H9 (cell line): ENCODE measurements around the gene ROR1. TPM values are rescaled to one million over a fixed set of nuclear protein-coding genes. Genes with fewer than 3 reads are reported as not detected.

Source experiments
- DNase-seq: peaks from one replicate; pipeline ENCODE4 v3.0.0-alpha.2; 2017
- H2AFZ ChIP-seq: one replicate; pipeline ENCODE4 v1.6.1; 2013; ENCODE audit warnings: mild to moderate bottlenecking, low read length, control low read depth, moderate library complexity
- H2AK5ac ChIP-seq: 2 replicates; pipeline ENCODE4 v1.6.1; 2013; ENCODE audit warnings: low read length, control low read depth, mixed read lengths; ENCODE audit not compliant: insufficient read length
- H2BK120ac ChIP-seq: one replicate; pipeline ENCODE4 v1.6.1; 2013; ENCODE audit warnings: low read depth, mild to moderate bottlenecking, low read length, control low read depth, inconsistent platforms; ENCODE audit not compliant: poor library complexity, severe bottlenecking
- H2BK12ac ChIP-seq: 2 replicates; pipeline ENCODE4 v1.6.1; 2013; ENCODE audit warnings: low read length, control low read depth, mixed read lengths, low read depth; ENCODE audit not compliant: insufficient read length
- H2BK15ac ChIP-seq: 2 replicates; pipeline ENCODE4 v1.6.1; 2013; ENCODE audit warnings: low read depth, low read length, control low read depth
- H2BK20ac ChIP-seq: one replicate; pipeline ENCODE4 v1.6.1; 2013; ENCODE audit warnings: low read depth, mild to moderate bottlenecking, low read length, control low read depth, inconsistent platforms; ENCODE audit not compliant: poor library complexity, severe bottlenecking
- H2BK5ac ChIP-seq: 2 replicates; pipeline ENCODE4 v1.6.1; 2013; ENCODE audit warnings: low read length, control low read depth, mixed read lengths; ENCODE audit not compliant: insufficient read length
- H3K14ac ChIP-seq: 2 replicates; pipeline ENCODE4 v1.6.1; 2013; ENCODE audit warnings: low read length, control low read depth; ENCODE audit not compliant: insufficient read depth
- H3K18ac ChIP-seq: 2 replicates; pipeline ENCODE4 v1.6.1; 2013; ENCODE audit warnings: low read depth, mild to moderate bottlenecking, mixed read lengths, low read length, control low read depth; ENCODE audit not compliant: insufficient read length
- H3K23ac ChIP-seq: 2 replicates; pipeline ENCODE4 v1.6.1; 2013; ENCODE audit warnings: low read length, control low read depth, mixed read lengths, low read depth; ENCODE audit not compliant: insufficient read length
- H3K23me2 ChIP-seq: 2 replicates; pipeline ENCODE4 v1.6.1; 2013; ENCODE audit warnings: low read depth, mild to moderate bottlenecking, mixed read lengths, low read length, control low read depth; ENCODE audit not compliant: insufficient read length, poor library complexity, severe bottlenecking
- H3K27ac ChIP-seq: 2 replicates; pipeline ENCODE4 v1.5.1; 2013; ENCODE audit warnings: low read length, control low read depth, mixed read lengths, low read depth; ENCODE audit not compliant: insufficient read length
- H3K27me3 ChIP-seq: 2 replicates; pipeline ENCODE4 v1.6.1; 2013; ENCODE audit warnings: low read length, control low read depth, inconsistent platforms; ENCODE audit not compliant: insufficient read depth
- H3K4ac ChIP-seq: 2 replicates; pipeline ENCODE4 v1.6.1; 2013; ENCODE audit warnings: low read depth, mild to moderate bottlenecking, control low read depth, inconsistent platforms, low read length, moderate library complexity
- H3K4me1 ChIP-seq: 2 replicates; pipeline ENCODE4 v1.6.1; 2013; ENCODE audit warnings: low read length, control low read depth, inconsistent platforms; ENCODE audit not compliant: insufficient read depth
- H3K4me2 ChIP-seq: 2 replicates; pipeline ENCODE4 v1.6.1; 2013; ENCODE audit warnings: low read length, control low read depth, mixed read lengths; ENCODE audit not compliant: insufficient read length, insufficient read depth
- H3K56ac ChIP-seq: 2 replicates; pipeline ENCODE4 v1.6.1; 2013; ENCODE audit warnings: low read depth, mild to moderate bottlenecking, mixed read lengths, low read length, control low read depth; ENCODE audit not compliant: insufficient read length
- H3K79me1 ChIP-seq: 2 replicates; pipeline ENCODE4 v1.6.1; 2013; ENCODE audit warnings: low read depth, mild to moderate bottlenecking, moderate library complexity, low read length, control low read depth, inconsistent platforms; ENCODE audit not compliant: insufficient read depth, poor library complexity, severe bottlenecking
- H3K79me2 ChIP-seq: 2 replicates; pipeline ENCODE4 v1.6.1; 2013; ENCODE audit warnings: low read length, control low read depth, inconsistent platforms; ENCODE audit not compliant: insufficient read depth
- H3K9ac ChIP-seq: 2 replicates; pipeline ENCODE4 v1.6.1; 2013; ENCODE audit warnings: low read length, control low read depth, mixed read lengths; ENCODE audit not compliant: insufficient read length; ENCODE audit errors: extremely low read depth
- H3K9me3 ChIP-seq: one replicate; pipeline ENCODE4 v1.6.1; 2013; ENCODE audit warnings: low read depth, low read length, inconsistent platforms; ENCODE audit not compliant: control insufficient read depth
- H3T11ph ChIP-seq: one replicate; pipeline ENCODE4 v1.6.1; 2013; ENCODE audit warnings: mild to moderate bottlenecking, low read length, control low read depth, inconsistent platforms
- H4K20me1 ChIP-seq: one replicate; pipeline ENCODE4 v1.6.1; 2013; ENCODE audit not compliant: control insufficient read depth, insufficient read length, insufficient read depth
- H4K5ac ChIP-seq: 2 replicates; pipeline ENCODE4 v1.6.1; 2013; ENCODE audit warnings: low read depth, mild to moderate bottlenecking, mixed read lengths, low read length, control low read depth; ENCODE audit not compliant: insufficient read length
- H4K8ac ChIP-seq: replicated peaks from 2 replicates; pipeline ENCODE4 v1.6.1; 2013; ENCODE audit warnings: low read length, control low read depth, mixed read lengths, low read depth; ENCODE audit not compliant: insufficient read length
- H4K91ac ChIP-seq: 2 replicates; pipeline ENCODE4 v1.6.1; 2013; ENCODE audit warnings: low read depth, mild to moderate bottlenecking, moderate library complexity, mixed read lengths, low read length, control low read depth; ENCODE audit not compliant: insufficient read length
- H3K27ac Mint-ChIP-seq, 3 experiments: 2 replicates in 2 of 3; 3 replicates in 1 of 3; pipeline ENCODE4 v1.8.0; 2020 to 2021; ENCODE audit warnings: mixed read lengths in 3 of 3, mild to moderate bottlenecking in 1 of 3, moderate library complexity in 1 of 3
- H3K27me3 Mint-ChIP-seq: 2 replicates; pipeline ENCODE4 v1.8.0; 2021; ENCODE audit warnings: low read depth, mild to moderate bottlenecking, moderate library complexity, mixed read lengths
- H3K36me3 Mint-ChIP-seq, 3 experiments: 2 replicates in 2 of 3; 3 replicates in 1 of 3; pipeline ENCODE4 v1.8.0; 2020 to 2021; ENCODE audit warnings: low read depth in 3 of 3, mixed read lengths in 3 of 3; ENCODE audit not compliant: insufficient read depth in 1 of 3
- H3K4me1 Mint-ChIP-seq, 2 experiments: 2 replicates each; pipeline ENCODE4 v1.8.0; 2020; ENCODE audit warnings: mixed read lengths in 2 of 2
- H3K4me3 Mint-ChIP-seq, 2 experiments: 2 replicates in 1 of 2; 3 replicates in 1 of 2; pipeline ENCODE4 v1.8.0; 2020 to 2021; ENCODE audit warnings: mild to moderate bottlenecking in 2 of 2, mixed read lengths in 2 of 2, moderate library complexity in 1 of 2
- H3K9me3 Mint-ChIP-seq, 2 experiments: 2 replicates in 1 of 2; 3 replicates in 1 of 2; pipeline ENCODE4 v1.8.0; 2020; ENCODE audit warnings: mild to moderate bottlenecking in 2 of 2, mixed read lengths in 2 of 2, moderate library complexity in 1 of 2
- CTCF ChIP-seq: fragments of 200-600 bp; sonication (generic); conservative IDR thresholded peaks from 3 replicates; pipeline ENCODE4 v1.8.0; 2021; ENCODE audit warnings: antibody characterized with exemption, mild to moderate bottlenecking
- WGBS: extraction: QIAGEN DNeasy Blood & Tissue Kit; methylation state at CpG from one replicate; pipeline ENCODE4 v1.1.7; 2013; ENCODE audit warnings: missing lambda C conversion rate, low lambda C conversion rate, mixed read lengths; ENCODE audit not compliant: insufficient read length; ENCODE audit errors: extremely low coverage; 5-methylcytosine and 5-hydroxymethylcytosine counted together
- total RNA-seq: library from RNA; stranded (reverse); gene quantifications from 2 replicates; pipeline ENCODE4 v1.2.1, GENCODE V29; 2021

The ROR1 gene
- total RNA-seq, 1 experiment from 2014 or later: 75.9 TPM

DNA sequence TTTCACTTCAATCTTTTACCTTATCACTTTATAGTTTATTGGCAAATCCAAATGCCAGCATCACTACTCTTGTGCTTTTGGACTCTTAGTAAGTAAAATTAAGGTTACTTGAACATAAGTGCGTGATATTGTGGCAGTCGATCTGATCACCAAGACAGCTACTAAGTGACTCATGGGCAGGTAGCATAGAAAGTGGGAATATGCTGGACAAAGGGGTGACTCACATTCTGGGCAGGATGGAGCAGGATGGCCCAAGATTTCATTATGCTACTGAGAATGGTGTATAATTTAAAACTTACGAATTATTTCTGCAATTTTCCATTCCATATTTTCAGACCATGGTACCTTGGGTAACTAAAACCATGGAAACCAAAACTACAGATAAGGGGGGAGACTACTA, 120.2 kb downstream of the ROR1 start:
- Histone ChIP-seq H3K9ac (no peak overlapping the region), H3K79me2 (peaks cover 26% of the 10 kb centered on the region), H2AFZ (no peak overlapping the region), H2BK15ac (no peak overlapping the region), H2BK5ac (no peak overlapping the region), H2BK20ac (no peak overlapping the region), H3K4me1 (peaks cover 4% of the 10 kb centered on the region; the same call in 1 of the 2 replicates), H3K27ac (no peak overlapping the region), H4K8ac (no peak overlapping the region), H3K18ac (no peak overlapping the region), H3K79me1 (peaks cover 5% of the 10 kb centered on the region), H4K91ac (no peak overlapping the region), H3T11ph (no peak overlapping the region), H3K23ac (no peak overlapping the region), H2BK12ac (no peak overlapping the region), H3K4ac (no peak overlapping the region), H2BK120ac (no peak overlapping the region), H2AK5ac (no peak overlapping the region), H4K20me1 (no peaks in the 10 kb centered on the region), H3K27me3 (no peaks in the 10 kb centered on the region), H3K23me2 (no peaks in the 10 kb centered on the region), H3K9me3 (no peaks in the 10 kb centered on the region), H3K14ac (no peak overlapping the region), H3K4me2 (no peak overlapping the region), H4K5ac (no peak overlapping the region), H3K56ac (no peak overlapping the region)
- H3K36me3 Mint-ChIP-seq: peaks cover 0 to 6% (median 6%) of the 10 kb centered on the region in 3 experiments; a peak in 4 of 7 replicates
- H3K4me1 Mint-ChIP-seq: peaks cover 48% of the 10 kb centered on the region in 2 experiments
- H3K4me3 Mint-ChIP-seq: no peak overlapping the region
- DNase-seq: no peak
- TF ChIP-seq CTCF: no peak
- H3K9me3 Mint-ChIP-seq: no peaks in the 10 kb centered on the region
- no peaks in the 10 kb centered on the region for H3K27me3 Mint-ChIP-seq
- no peak overlapping the region for H3K27ac Mint-ChIP-seq
- WGBS: no CpG with 5 or more reads among the region's 3 CpGs
